Measurements from ENCODE around the gene RPL28.

Gene RPL28

DNA sequence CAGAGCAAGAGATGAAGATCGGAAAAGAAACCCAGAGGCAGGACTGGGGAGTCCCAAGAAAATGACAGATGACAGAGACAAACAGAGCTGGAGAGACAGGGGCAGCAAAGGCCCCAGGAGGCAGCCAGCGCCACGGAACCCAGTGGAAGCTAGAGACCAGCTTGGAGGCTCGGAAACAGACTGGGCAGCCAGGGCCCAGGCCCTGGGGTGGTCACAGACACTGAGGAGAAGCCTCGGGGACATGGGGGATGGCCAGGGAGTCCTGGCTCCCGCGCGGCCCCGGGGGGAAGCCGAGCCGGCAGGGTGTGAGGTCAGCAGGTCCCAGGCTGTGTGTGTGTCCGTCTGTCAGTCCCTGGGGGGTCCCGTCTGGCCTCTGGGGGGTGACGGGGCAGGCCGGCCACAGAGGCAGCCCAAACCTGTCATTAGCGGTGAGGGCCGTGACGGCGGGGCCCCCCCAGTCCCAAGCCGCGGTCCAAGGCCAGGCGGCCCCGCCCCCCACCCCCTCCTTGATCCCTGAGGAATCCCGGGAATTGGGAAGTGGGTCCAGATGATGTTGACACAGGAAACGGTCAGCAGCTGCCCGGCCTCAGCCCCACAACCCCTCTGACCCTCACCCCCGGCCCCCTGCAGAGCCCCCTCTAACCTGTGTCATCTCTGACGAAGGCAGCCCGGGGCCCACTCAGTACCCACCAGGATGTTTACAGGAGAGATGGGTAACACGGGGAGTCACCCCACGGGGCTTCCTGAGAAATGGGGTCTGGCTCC lies 11.6 kb upstream of the RPL28 start:
- TF ChIP-seq, protein P1, sequence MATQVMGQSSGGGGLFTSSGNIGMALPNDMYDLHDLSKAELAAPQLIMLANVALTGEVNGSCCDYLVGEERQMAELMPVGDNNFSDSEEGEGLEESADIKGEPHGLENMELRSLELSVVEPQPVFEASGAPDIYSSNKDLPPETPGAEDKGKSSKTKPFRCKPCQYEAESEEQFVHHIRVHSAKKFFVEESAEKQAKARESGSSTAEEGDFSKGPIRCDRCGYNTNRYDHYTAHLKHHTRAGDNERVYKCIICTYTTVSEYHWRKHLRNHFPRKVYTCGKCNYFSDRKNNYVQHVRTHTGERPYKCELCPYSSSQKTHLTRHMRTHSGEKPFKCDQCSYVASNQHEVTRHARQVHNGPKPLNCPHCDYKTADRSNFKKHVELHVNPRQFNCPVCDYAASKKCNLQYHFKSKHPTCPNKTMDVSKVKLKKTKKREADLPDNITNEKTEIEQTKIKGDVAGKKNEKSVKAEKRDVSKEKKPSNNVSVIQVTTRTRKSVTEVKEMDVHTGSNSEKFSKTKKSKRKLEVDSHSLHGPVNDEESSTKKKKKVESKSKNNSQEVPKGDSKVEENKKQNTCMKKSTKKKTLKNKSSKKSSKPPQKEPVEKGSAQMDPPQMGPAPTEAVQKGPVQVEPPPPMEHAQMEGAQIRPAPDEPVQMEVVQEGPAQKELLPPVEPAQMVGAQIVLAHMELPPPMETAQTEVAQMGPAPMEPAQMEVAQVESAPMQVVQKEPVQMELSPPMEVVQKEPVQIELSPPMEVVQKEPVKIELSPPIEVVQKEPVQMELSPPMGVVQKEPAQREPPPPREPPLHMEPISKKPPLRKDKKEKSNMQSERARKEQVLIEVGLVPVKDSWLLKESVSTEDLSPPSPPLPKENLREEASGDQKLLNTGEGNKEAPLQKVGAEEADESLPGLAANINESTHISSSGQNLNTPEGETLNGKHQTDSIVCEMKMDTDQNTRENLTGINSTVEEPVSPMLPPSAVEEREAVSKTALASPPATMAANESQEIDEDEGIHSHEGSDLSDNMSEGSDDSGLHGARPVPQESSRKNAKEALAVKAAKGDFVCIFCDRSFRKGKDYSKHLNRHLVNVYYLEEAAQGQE (IDR thresholded peaks at IDR 0.05; ENCODE audit: insufficient read depth in 1 of 2, low read depth in 2 of 2, low read length in 2 of 2) = no peak
- TF ChIP-seq TAF1 (IDR thresholded peaks at IDR 0.05; ENCODE audit: borderline replicate concordance, insufficient read depth, low read length) = no peak
- no peak for TF ChIP-seq FOXP2 (optimal IDR thresholded peaks at IDR 0.05; ENCODE audit: borderline replicate concordance, extremely low read depth, extremely low read length, insufficient read depth)
- TF ChIP-seq SIN3A (IDR thresholded peaks at IDR 0.05; ENCODE audit: borderline replicate concordance, insufficient read depth, low read length) = no peak
- TF ChIP-seq POLR2AphosphoS5 (IDR thresholded peaks at IDR 0.05; ENCODE audit: low read depth, low read length) = no peak

DNA sequence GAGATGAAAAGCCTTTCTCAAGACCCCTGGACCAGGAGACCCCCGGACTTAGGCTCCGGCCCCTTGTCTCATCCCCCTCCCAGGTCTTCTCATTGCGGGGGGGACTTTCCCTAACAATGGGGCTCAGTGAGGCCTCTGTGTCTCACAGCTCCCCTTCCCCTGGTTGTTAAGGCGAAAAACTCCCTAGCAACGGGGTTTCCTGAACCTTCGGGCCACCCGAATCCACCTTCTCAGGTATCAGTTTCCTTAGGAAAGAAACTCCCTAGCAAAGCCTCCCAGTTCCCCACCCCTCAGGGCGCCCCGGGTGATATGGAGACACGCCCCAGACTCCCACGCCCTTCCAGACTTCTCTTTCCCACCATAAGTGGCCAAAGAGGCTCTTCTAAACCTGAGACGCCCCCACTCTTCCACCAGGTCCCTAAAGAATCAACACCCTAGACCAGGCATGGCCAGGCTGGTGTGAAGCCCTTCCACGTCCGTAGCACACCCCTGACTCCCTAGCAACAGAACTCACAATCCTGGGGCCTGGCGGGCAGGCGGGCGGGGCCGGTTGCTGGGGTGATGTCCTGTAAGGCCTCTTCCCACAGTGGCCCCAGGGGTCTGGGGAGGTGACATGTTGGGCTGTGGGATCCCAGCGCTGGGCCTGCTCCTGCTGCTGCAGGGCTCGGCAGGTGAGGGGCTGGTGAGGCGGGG lies 9.3 kb upstream of the RPL28 start, which contains the start of gene TMEM190:
TMEM190 (plus strand) TSS at position 586 of the 693 bp plus-strand sequence; CDS start at position 614, 28 bp downstream.
- no peak for TF ChIP-seq FOXP2 (optimal IDR thresholded peaks at IDR 0.05; ENCODE audit: borderline replicate concordance, extremely low read depth, extremely low read length, insufficient read depth)
- TF ChIP-seq TAF1 (IDR thresholded peaks at IDR 0.05; ENCODE audit: borderline replicate concordance, insufficient read depth, low read length) = no peak
- TF ChIP-seq, protein P1 (IDR thresholded peaks at IDR 0.05; ENCODE audit: insufficient read depth in 1 of 2, low read depth in 2 of 2, low read length in 2 of 2) = no peak

DNA sequence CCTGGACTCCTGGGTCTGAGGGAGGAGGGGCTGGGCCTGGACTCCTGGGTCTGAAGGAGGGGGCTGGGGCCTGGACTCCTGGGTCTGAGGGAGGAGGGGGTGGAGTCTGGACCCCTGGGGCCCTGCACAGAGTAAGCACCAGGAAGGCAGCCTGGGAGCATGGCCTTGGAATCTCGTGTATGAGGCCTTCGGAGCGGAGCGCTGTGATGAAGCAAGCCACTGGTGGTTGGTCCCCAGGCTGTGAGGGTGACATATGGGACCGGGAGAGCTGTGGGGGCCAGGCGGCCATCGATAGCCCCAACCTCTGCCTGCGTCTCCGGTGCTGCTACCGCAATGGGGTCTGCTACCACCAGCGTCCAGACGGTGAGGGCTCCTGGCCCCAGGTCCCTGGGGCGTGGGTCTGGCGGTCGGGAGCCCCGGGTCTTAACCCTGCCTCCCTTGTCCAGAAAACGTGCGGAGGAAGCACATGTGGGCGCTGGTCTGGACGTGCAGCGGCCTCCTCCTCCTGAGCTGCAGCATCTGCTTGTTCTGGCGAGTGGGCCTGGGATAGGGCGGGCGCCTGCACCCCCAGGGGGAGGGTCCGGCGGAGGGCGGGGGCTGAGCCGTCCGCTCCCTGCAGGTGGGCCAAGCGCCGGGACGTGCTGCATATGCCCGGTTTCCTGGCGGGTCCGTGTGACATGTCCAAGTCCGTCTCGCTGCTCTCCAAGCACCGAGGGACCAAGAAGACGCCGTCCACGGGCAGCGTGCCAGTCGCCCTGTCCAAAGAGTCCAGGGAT lies 8.2 kb upstream of the RPL28 start:
- TF ChIP-seq SIN3A (IDR thresholded peaks at IDR 0.05; ENCODE audit: borderline replicate concordance, insufficient read depth, low read length) (no peak), FOXP2 (optimal IDR thresholded peaks at IDR 0.05; ENCODE audit: borderline replicate concordance, extremely low read depth, extremely low read length, insufficient read depth) (no peak), POLR2AphosphoS5 (IDR thresholded peaks at IDR 0.05; ENCODE audit: low read depth, low read length) (no peak), TAF1 (IDR thresholded peaks at IDR 0.05; ENCODE audit: borderline replicate concordance, insufficient read depth, low read length) (no peak)
- TF ChIP-seq, protein P1 (IDR thresholded peaks at IDR 0.05; ENCODE audit: insufficient read depth in 1 of 2, low read depth in 2 of 2, low read length in 2 of 2) = no peak

DNA sequence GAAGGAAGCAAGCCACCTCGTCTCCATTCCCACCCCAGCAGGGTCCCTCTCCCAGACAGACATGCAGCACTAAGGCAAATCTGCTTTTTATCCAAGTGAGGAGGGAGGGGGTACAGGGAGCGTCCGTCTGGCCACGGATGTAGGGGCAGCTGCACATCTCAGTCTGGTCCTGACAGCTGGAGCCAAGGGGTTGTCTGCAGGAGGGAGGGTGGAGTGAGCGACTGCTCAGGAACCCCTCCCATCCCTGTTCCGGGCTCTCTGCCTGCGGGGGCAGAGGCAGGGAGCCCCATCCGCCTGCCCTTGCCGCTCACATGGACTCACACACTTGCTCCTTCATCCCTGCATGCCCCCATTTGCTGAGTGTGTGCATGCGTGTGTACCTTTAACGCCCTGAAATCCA lies 6.6 kb upstream of the RPL28 start:
- no peak for TF ChIP-seq TAF1 (IDR thresholded peaks at IDR 0.05; ENCODE audit: borderline replicate concordance, insufficient read depth, low read length)
- TF ChIP-seq, protein P1 (IDR thresholded peaks at IDR 0.05; ENCODE audit: insufficient read depth in 1 of 2, low read depth in 2 of 2, low read length in 2 of 2) = no peak
- TF ChIP-seq FOXP2 (optimal IDR thresholded peaks at IDR 0.05; ENCODE audit: borderline replicate concordance, extremely low read depth, extremely low read length, insufficient read depth) = no peak
- no peak for TF ChIP-seq SIN3A (IDR thresholded peaks at IDR 0.05; ENCODE audit: borderline replicate concordance, insufficient read depth, low read length)
- no peak for TF ChIP-seq POLR2AphosphoS5 (IDR thresholded peaks at IDR 0.05; ENCODE audit: low read depth, low read length)

Measured in PFSK-1 (cell line).